PC-9 (cell line): ENCODE results near the gene PUM1.

Experiments used
- EZH2 ChIP-seq: fragments of 200-600 bp; sonication (generic); IDR thresholded peaks from 2 replicates; pipeline ENCODE4 v1.8.0; 2017; ENCODE audit warnings: antibody characterized with exemption, low read depth
- TF ChIP-seq, protein P1 (sequence below): fragments of 200-600 bp; sonication (generic); conservative IDR thresholded peaks from 2 replicates; pipeline ENCODE4 v1.6.1; 2017; ENCODE audit warnings: mixed run types, antibody characterized with exemption, mild to moderate bottlenecking, moderate library complexity

DNA sequence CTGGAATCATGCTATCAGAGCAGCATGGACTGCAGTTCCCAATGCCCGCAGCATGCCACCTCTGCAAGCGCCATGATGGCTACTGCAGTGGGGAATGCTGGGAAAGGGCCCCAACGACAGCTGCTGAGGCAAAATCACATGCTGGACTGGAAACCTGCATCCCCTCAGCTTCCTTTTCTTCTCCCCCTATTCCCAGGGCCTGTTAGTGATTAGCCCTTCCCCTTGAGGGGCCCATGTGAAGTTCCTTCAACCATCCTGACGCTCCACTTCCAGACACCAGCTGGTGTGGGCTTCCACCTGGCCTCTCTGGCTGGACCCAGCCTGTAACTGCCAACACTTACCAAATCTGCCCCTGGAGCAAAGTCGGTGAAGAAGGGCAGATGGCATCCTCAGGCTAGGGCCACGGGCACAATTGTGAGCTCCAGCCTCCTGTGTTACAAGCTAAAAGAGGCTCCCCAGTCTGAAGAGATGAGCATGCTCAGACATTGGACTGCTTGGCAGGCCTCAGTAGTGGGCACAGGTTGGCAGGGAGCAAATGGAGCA, 134.8 kb downstream of the PUM1 start:
- TF ChIP-seq EZH2: no peak
- TF ChIP-seq, protein P1, sequence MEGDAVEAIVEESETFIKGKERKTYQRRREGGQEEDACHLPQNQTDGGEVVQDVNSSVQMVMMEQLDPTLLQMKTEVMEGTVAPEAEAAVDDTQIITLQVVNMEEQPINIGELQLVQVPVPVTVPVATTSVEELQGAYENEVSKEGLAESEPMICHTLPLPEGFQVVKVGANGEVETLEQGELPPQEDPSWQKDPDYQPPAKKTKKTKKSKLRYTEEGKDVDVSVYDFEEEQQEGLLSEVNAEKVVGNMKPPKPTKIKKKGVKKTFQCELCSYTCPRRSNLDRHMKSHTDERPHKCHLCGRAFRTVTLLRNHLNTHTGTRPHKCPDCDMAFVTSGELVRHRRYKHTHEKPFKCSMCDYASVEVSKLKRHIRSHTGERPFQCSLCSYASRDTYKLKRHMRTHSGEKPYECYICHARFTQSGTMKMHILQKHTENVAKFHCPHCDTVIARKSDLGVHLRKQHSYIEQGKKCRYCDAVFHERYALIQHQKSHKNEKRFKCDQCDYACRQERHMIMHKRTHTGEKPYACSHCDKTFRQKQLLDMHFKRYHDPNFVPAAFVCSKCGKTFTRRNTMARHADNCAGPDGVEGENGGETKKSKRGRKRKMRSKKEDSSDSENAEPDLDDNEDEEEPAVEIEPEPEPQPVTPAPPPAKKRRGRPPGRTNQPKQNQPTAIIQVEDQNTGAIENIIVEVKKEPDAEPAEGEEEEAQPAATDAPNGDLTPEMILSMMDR: no peak
